LHCN-M2 (cell line): ENCODE results near the gene CBS. TPM values are rescaled to one million over a fixed set of nuclear protein-coding genes. Genes with fewer than 3 reads are reported as not detected.
"Not testable (repeated sequence)": the region's sequence is repeated elsewhere in the genome, so short reads cannot be mapped to it uniquely, and the experiment has no call there.

Source experiments
- DNase-seq: peaks from one replicate; pipeline ENCODE4 v3.0.0-alpha.2; 2012; ENCODE audit warnings: low read depth
- total RNA-seq: library from RNA; depleted of rRNA; stranded (reverse); fragments of >200 nt; gene quantifications from 2 replicates; pipeline ENCODE4 v1.2.3, GENCODE V29; 2014

The CBS gene
- total RNA-seq, 1 experiment from 2014 or later = 4.9 TPM

GRCh38 chr21:43068065-43068464, 7.6 kb downstream of the CBS start:
- not testable (repeated sequence) for DNase-seq

- not testable (repeated sequence) for DNase-seq
These were observed 8.9 kb downstream of the CBS start for GRCh38 chr21:43066690-43067089.

- not testable (repeated sequence) for DNase-seq
These were observed 9.6 kb downstream of the CBS start for GRCh38 chr21:43065991-43066390.

DNA sequence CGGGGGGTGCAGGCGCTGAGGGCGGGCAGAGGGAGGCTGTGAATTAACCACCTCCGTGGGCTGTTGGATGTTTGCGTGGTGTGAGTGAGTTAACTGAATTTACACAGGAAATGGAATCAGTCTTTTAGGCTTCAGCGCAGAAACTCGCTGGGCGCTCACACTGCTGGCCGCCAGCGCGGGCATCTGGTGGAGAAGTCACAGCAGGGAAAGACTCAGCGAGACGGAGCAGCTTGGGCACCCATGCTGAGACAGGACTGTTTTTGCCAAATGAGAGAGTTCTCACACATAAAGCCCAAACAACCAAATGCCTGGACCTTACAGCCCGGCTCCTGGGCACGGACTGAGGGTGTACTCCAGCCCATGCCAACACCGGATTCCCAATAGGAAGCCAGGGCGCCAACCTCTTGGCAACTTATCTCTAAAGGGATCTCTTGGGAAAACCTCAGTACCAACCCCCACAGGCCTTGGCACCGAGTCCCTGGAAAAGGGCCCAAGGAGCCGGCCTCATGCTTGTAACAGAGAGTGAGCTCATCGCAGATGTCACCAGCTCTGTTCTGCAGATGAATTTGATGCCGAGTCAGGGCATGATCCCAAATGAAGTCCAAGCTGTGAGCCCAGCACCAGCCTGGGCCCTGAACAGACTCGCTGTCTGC, 11.2 kb downstream of the CBS start:
- not testable (repeated sequence) for DNase-seq

- not testable (repeated sequence) for DNase-seq
These were observed 12.5 kb downstream of the CBS start for GRCh38 chr21:43062955-43063664.

DNA sequence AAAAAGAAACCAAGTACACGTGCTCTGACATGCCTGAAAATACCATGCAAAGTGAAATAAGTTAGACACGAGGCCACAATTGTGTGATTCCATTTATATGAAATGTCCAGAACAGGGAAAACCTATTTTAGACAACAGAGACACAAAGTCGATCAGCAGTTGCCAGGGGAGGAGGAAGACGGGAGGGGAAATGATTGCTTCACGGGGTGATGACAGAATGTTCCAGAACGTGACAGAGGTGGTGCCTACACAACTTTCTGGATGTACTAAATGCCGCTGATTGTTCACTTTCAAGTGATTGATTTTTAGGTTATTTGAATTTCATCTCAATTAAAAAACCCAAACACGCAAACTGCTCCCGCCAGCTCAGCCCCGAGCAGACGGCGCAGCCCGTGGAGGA, 22.5 kb downstream of the CBS start:
- not testable (repeated sequence) for DNase-seq

- DNase-seq = not testable (repeated sequence)
These were observed 29.5 kb downstream of the CBS start for GRCh38 chr21:43045876-43046821.

- not testable (repeated sequence) for DNase-seq
These were observed 30.3 kb downstream of the CBS start for GRCh38 chr21:43045165-43045875.

DNA sequence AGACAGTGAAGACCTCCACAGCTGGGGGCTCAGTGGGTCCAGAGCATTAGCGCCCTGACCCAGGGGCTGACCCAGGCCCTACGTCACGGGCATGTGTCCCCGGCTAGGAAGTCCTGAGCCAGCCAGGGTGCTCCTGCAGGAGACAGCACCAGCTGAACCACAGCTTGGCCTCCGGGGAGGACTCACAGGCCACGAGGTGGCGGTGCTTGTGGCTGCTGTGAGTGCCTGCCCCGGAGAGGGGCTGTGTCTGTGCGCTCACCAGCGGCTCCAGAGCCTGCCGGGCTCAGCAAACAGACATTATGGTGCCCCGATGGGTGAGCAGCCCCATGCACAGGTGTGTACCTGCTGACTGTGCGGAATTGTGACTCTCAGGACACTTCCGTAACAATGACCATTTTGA, 31.1 kb downstream of the CBS start:
- not testable (repeated sequence) for DNase-seq

- not testable (repeated sequence) for DNase-seq
These were observed 32.3 kb downstream of the CBS start for GRCh38 chr21:43043291-43043690.

GRCh38 chr21:43042169-43042568, 33.5 kb downstream of the CBS start:
- DNase-seq = not testable (repeated sequence)

DNA sequence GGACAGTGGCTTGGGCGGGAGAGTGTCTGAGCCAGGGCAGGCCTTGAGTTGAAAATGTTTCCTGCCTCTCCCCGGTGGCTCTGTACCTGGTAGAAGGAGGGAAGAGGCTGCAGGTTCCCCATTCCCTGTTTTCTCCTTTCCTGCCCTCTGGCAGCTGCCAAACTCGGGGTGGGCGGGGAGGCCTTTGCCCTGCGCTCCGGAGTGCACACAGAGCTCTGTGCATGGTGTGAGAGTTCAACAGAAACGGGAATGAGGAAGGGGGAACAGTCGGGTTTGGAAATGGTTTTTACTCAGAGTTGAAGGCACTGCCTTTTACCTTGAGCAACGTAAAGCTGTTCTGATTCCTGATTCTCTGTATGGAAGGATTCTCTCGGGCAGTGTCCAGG, 37.0 kb downstream of the CBS start:
- DNase-seq = not testable (repeated sequence)

- not testable (repeated sequence) for DNase-seq
These were observed 37.5 kb downstream of the CBS start for GRCh38 chr21:43037918-43038658.

GRCh38 chr21:43036889-43037288, 38.7 kb downstream of the CBS start:
- not testable (repeated sequence) for DNase-seq

GRCh38 chr21:43034826-43035225, 40.8 kb downstream of the CBS start:
- DNase-seq = no peak

- no peak for DNase-seq
These were observed 41.5 kb downstream of the CBS start for GRCh38 chr21:43034101-43034500.

- no peak for DNase-seq
These were observed 44.5 kb downstream of the CBS start for GRCh38 chr21:43031121-43031619.

DNA sequence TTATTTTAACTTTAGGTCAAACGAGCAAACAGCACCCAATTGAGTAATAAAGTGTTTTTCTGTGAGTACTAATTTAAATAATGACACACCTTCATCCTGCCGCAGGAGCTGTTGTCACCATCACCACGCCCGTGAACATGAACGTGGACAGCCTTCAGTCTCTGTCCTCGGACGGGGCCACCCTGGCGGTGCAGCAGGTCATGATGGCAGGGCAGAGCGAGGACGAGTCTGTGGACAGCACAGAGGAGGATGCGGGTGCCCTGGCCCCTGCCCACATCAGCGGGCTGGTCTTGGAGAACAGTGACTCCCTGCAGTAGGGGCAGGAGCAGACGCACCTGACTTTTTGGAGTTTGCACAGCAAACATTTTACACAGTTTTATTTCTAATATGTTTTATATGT, 45.9 kb downstream of the CBS start:
- DNase-seq = no peak

DNA sequence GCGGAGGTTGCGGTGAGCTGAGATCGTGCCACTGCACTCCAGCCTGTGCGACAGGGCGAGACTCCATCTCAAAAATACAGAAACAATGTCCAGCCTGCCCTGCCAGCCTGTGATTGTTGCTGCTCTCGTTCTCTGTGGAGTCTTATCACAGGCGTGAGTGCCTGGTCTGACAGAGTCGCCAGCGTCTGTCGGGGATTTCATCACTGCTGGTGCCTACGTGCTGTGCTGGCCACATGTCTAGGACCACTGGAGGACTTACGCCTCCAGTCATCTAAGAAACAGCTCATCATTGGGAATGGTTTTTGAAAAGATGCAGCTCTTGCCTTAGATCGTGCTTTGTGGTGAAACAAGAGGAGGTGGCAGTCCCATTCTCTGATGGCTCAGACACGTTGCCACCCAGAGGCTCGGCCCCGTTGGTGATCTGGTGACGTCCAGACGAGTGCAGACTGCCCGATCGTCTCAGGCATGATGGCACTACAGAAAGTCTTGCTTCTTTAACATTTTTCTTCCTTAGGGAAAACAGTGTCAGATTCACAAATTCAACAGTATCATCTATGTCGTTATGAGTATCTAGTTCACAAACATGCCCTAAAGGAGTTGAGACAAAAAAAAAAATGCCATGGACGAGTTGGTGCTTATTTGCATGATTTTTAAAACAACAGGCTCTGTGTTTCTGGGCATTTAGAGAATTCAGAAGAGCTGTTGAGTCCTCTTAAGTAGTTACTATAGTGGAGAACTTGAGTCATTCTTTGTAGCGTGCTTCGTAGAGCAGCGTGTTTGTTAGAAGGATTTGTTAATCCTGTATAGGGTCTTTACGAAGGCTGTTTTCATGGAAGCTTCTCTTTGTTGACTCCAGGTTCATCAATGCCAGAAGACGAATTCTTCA, 47.5 kb downstream of the CBS start:
- no peak for DNase-seq
